NCI-H2171 treated with DMSO at 0.1 percent for 48 hours (cell line): Measurements from ENCODE around the gene PLEKHG4B.
"Not testable (repeated sequence)": the region's sequence is repeated elsewhere in the genome, so short reads cannot be mapped to it uniquely, and the experiment has no call there.

Experiments
- DNase-seq: peaks from one replicate; lab custom pipeline; 2025; lab: John Stamatoyannopoulos, UW

Gene PLEKHG4B

DNA sequence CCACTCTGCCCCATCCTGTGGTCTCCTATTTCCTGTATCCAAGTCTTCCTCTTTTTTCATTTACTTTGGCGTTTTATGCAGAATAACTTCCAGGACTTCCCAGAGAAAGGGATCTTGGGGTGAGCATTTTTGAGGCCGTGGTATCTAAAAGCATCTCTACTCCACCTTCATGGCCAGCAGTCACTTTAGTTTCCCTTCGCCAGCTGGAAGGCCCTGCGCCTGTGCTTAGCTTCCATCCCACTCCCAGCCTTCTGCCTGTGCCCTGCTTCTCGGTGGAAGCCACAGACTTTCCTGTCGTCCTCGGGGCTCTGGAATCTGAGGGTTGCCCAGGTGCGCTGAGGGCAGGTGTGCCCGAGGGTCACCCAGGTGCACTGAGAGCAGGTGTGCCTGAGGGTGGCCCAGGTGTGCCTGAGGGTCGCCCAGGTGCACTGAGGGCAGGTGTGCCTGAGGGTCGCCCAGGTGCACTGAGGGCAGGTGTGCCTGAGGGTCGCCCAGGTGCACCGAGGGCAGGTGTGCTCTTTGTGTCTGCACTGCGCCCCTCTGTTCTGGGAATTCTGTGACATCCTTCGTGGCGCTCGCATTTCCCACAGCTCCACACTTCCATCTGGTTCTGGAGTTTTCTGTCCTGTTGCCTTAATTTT lies 67.0 kb downstream of the PLEKHG4B start:
- no peak for DNase-seq

DNA sequence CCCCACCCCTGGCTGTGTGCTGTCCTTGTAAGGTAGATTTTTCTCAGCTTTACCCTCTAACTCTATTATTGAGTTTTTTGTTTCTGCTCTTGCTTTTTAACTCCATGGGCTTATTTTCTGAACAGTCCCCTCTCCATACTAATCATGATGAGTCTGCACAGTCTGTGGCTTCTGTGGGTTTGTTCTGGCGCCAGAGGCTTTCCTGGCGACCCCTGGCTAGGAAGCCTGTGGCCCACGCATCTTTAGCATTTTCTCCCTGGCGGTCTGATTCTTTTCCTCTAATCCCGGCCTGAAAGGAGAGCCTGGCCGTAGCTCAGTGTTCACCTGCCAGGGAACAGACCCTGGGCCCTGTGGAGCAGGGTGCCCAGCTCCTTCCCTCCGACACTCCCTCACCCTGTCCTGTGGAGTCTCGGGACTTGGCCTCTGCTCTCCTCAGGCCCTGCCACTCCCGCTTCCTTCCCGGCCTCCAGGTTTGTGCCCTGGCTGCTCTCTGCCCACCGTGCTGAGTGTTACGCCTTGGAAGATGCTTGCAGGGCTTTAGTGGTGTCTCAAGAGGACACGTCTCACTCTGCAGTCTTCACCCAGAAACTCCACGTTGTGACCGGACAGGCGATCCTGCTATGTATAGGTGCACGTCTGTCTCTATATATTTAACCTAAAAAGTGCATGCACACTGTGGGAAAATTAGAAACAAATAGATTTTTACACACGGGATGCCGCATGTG lies 67.6 kb downstream of the PLEKHG4B start:
- no peak for DNase-seq

DNA sequence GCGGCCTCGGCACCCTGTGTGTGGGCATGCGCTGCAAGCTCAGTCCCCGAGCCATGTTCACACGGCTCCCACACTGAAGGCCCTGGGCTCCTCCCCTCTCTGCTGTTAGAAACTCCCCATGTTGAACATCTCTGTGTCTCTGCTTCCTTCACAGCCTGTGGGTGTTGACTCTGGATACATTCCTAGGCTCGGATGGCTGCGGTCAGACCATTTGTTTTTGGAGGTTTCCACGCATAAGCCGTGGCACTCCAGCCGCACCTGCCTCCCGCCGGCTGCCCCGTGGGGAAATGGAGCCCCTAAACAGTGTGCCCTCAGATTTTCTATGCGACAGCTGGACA lies 68.2 kb downstream of the PLEKHG4B start:
- no peak for DNase-seq

DNA sequence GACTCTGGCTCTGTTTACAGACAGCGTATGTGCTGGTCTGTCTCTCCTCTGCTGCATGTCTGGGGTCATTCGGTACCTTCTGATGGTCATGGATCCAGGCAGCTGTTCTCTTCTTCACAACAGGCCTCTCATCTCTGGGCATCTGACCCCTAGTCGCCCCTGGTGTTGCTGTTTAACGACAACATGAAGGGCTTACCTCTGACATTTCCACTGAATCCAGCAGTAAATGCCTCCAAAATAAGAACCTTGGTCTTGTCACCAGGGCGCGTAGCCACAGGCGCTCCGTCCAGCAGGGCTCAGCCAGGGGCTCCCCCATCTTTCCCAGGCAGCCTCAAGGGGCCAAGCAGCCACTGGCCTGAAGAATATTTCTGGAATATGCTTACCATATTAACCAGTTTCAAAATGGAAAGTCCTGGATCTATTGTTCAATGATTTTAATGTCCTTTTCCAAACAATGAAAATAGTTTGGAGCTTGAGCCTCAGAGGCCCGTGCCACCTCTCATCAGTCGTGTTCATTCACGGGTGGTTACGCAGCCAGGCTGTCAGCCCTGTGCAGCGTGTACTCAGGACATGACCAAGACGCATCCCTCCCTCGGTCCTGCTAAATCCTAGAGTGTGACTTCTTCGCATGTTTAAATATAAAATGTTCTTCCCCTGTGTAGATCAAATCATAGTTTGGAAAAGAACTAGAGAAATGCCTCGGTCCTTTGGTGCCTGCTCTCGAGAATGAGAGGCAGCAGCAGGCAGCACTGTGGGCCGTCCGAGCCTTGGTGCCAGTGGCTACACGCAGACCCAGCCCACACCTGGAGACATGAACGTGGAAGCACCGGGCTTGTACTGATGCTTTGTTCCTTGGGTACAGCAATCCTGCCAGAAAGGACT lies 69.2 kb downstream of the PLEKHG4B start:
- no peak for DNase-seq

DNA sequence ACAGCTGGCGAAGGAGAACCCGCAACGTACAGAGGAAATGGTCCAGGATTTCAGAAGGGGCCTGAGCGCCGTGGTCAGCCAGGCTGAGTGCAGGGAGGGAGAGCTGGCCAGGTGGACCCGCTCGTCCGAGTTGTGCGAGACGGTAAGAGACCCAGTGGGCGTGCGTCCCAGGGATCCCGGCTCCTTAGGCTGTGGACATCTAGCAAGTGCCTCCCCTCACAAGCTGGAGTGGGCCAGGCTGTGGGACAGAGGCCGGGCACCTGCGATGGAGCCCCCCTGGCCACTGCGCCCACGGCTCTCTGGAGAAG lies 69.8 kb downstream of the PLEKHG4B start:
- DNase-seq, result no peak

DNA sequence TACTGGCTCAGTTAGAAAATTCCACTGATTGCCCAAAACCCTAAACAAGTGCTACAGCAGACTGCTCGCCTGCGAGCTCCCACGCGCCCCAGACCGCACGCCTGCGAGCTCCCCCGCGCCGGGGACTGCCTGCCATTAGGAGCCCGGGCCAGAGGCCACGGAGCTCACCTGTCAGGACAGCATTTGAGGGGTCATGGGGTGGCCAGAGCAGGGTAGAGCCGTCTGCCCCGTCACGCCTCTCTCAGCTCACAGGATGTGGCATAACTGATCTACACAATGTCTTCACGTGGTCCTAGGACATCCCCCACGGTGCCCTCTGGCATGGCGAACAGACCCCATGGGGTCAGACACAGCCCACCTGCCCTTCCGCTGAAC lies 70.2 kb downstream of the PLEKHG4B start:
- DNase-seq, result no peak

- DNase-seq, result no peak
Measured at GRCh38 chr5:162565-163337, 70.8 kb downstream of the PLEKHG4B start.

DNA sequence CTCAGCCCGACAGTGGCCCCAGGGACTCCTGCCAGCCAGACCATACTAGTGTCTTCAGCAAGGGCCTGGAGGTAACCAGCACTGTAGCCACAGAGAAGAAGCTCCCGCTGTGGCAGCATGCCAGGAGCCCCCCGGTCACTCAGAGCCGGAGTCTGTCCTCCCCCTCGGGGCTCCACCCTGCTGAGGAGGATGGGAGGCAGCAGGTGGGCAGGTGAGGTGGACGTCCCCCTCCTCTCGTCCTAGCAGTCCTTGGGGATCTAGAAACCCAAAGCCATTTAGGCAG lies 71.3 kb downstream of the PLEKHG4B start:
- DNase-seq, result no peak

DNA sequence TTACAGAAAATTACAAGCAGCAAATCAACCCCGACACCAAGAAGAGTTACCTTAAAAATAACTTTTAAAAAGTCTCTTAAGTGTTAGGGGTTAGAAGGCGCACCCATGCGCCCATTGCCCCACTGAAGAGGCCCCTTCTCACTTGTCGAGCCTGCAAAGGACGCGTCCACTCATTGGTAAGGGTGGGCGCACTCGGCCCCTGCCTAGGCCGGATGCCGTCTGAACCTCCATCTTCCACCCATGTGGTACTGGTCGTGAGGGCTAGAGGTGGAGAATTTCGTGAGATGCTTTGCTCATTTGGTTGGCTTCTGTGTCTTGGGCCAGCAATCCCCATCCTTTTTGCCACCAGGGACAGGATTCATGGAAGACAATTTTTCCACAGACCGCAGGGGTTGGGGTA lies 71.9 kb downstream of the PLEKHG4B start:
- DNase-seq, result no peak

DNA sequence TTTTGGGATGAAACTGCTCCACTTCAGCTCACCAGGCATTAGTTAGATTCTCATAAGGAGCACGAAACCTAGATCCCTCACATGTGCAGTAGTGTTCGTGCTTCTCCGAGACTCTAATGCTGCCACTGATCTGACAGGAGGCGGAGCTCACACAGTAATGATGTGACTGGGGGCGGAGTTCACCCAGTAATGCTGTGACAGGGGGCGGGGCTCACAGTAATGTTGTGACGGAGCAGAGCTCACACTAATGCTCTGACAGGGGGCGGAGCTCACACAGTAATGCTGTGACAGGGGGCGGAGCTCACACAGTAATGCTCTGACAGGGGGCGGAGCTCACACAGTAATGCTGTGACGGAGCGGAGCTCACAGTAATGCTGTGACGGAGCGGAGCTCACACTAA lies 72.3 kb downstream of the PLEKHG4B start:
- no peak for DNase-seq

GRCh38 chr5:164783-165182 lies 72.8 kb downstream of the PLEKHG4B start:
- not testable (repeated sequence) for DNase-seq

DNA sequence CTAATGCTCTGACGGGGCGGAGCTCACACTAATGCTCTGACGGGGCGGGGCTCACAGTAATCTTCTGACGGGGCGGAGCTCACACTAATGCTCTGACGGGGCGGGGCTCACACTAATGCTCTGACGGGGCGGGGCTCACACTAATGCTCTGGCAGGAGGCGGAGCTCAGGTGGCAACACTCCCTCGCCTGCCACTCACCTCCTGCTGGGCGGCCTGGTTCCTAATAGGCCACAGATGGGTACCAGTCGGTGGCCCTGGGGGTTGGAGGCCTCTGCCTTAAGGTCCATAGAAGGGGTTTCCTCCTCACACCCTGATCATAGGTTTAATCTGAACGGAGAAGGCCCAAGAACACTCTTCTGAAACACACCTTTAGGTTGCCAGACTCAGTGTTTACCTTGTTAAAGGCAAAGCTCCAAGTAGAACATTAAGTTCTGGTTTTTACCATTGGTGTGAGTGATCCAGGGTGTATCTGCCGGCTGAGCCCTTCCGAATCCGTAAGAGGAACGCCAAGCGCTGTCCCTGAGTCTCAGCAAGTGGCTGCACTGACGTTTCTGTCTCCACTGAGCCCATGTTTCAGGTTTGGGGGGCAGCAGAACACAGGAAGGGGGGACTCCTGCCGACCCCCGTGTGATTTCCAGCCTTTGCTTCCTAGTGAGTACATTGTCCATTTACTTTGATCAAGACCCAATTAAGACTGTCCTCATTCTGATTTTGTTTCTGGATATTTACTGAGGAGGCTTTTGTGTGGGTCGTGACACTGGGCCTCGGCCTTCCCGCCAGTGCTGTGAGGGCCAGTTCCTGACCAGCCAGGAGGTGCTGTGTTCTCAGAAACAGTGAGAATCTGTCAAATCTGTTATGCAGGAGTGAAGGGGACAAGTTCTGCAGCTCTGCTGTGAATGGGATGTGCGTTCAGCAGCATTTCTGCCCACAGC lies 74.7 kb downstream of the PLEKHG4B start:
- DNase-seq, result no peak

DNA sequence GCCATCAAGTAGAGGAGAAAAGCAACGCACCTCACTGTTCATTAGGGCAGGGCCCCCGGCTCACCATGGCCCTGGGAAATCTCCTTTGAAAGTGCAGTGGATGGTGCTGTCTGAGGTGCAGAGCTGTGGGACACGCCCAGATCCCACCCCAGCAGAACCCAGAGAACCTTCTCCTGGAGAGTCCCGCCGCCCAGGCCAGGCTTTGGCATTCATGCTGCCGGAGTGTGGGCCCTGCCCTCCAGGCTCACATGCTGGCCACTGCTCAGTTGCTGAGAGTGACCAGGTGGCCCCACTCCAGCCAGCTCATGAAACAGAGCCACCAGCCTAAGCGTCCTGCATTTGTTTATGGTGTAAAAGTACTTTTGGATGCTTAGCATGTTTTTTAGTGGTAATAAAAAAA lies 75.5 kb downstream of the PLEKHG4B start:
- DNase-seq, result no peak

DNA sequence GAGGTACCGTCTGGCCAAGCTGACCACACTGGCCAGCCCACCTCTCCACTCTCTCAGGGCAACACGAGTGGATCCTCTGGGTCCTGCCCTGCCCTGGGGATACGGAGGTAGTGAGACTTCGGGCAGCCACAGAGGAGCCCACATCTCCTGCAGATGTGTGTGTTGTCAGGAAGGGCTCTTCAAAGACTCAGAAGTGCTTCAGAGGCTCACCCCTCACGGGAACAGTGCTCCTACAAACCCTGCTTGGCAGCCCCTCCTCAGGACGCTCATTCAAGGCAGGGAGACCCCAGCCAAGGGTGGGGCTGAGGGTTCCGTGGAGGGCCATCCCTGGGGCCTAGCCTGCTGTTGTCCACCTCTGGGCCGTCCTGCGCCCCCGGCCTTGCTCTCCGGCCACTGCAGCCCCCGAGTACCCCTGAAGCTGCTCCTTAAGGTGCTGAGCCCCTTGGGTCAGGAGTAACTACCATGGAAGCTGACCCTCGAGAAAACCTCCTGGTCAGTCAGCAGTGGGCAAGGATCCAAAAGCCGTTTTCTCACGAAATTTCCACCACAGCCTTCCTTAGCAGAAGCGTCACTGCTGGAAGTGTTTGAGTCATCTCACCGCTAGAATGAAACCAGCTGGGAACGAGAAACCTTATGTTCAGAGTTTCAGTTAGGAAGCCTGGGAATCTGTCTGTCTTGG lies 76.2 kb downstream of the PLEKHG4B start:
- peak; percentile 79 for DNase-seq

GRCh38 chr5:169071-169727 lies 77.2 kb downstream of the PLEKHG4B start:
- no peak for DNase-seq

- no peak for DNase-seq
Measured at GRCh38 chr5:169728-170094, 77.7 kb downstream of the PLEKHG4B start.

GRCh38 chr5:170971-171800 lies 79.2 kb downstream of the PLEKHG4B start:
- no peak for DNase-seq

GRCh38 chr5:171801-172331 lies 79.9 kb downstream of the PLEKHG4B start:
- no peak for DNase-seq

- DNase-seq, result no peak
Measured at GRCh38 chr5:172421-172820, 80.5 kb downstream of the PLEKHG4B start.
